ENCODE data around the gene FBXO22. TPM values are rescaled to one million over a fixed set of nuclear protein-coding genes. Genes with fewer than 3 reads are reported as not detected.

Gene FBXO22
- total and polyA plus RNA-seq, 2 of the 13 experiments (the other 11 are each of a cell fraction or from before 2014, with no cell fraction given): 45.7 to 112 TPM

DNA sequence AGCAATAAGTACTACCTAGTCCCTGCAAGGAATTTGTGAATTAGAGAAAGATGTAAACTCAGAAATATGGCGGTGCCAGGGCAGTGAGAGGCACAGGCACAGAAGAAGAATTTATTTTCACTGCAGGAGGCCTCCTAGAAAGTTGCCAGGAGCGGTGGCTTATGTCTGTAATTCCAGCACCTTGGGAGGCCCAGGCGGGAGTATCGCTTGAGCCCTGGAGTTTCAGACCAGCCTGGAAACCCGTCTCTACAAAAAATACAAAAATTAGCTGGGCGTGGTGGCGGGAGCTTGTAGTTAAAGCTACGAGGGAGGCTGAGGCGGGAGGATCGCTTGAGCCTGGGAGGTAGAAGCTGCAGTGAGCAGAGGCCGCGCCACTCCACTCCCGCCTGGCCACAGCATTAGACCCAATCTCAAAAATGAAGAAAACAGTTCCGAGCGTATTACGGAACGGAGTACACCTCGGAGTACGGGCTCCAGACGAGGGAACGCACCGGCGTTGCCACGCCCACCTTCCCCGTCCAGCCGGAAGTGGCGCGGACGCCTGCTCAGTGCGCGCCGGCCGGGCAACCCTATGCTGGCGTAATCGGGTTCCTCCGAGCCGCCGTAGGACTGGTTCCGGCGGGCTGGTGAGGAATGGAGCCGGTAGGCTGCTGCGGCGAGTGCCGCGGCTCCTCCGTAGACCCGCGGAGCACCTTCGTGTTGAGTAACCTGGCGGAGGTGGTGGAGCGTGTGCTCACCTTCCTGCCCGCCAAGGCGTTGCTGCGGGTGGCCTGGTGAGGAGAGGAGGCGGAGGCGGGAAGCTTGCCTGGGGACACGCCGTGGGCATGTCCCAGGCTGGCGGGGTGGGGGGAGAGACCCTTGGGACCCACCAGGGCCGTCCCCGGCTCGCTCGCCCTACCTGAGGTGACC is at the start of gene FBXO22 (continued):
- TF ChIP-seq, protein P1, sequence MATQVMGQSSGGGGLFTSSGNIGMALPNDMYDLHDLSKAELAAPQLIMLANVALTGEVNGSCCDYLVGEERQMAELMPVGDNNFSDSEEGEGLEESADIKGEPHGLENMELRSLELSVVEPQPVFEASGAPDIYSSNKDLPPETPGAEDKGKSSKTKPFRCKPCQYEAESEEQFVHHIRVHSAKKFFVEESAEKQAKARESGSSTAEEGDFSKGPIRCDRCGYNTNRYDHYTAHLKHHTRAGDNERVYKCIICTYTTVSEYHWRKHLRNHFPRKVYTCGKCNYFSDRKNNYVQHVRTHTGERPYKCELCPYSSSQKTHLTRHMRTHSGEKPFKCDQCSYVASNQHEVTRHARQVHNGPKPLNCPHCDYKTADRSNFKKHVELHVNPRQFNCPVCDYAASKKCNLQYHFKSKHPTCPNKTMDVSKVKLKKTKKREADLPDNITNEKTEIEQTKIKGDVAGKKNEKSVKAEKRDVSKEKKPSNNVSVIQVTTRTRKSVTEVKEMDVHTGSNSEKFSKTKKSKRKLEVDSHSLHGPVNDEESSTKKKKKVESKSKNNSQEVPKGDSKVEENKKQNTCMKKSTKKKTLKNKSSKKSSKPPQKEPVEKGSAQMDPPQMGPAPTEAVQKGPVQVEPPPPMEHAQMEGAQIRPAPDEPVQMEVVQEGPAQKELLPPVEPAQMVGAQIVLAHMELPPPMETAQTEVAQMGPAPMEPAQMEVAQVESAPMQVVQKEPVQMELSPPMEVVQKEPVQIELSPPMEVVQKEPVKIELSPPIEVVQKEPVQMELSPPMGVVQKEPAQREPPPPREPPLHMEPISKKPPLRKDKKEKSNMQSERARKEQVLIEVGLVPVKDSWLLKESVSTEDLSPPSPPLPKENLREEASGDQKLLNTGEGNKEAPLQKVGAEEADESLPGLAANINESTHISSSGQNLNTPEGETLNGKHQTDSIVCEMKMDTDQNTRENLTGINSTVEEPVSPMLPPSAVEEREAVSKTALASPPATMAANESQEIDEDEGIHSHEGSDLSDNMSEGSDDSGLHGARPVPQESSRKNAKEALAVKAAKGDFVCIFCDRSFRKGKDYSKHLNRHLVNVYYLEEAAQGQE (IDR thresholded peaks at IDR 0.05; ENCODE audit: borderline replicate concordance in 1 of 2, low read depth in 1 of 2, low read length in 2 of 2): 0 out of 4 replicates have a peak, but pooled peaks of 1 of the 2 experiments have one; percentile 15
- TF ChIP-seq CBFB (CRISPR knock-in tag; IDR thresholded peaks at IDR 0.05) (peak; percentile 78), RBAK (CRISPR knock-in tag; IDR thresholded peaks at IDR 0.05) (peak; percentile 13; the same call in 1 of the 2 replicates), ZNF234 (CRISPR knock-in tag; conservative IDR thresholded peaks at IDR 0.05) (no peak), ELF4 (CRISPR knock-in tag; IDR thresholded peaks at IDR 0.05; ENCODE audit: borderline replicate concordance) (peak; percentile 89; the same call in 1 of the 2 replicates), FLYWCH1 (CRISPR knock-in tag; IDR thresholded peaks at IDR 0.05) (no peak), ZNF569 (CRISPR knock-in tag; IDR thresholded peaks at IDR 0.05; ENCODE audit: borderline replicate concordance) (no peak), ZNF652 (CRISPR knock-in tag; IDR thresholded peaks at IDR 0.05; ENCODE audit: borderline replicate concordance, low read depth) (no peak), MED1 (CRISPR knock-in tag; IDR thresholded peaks at IDR 0.05) (peak; percentile 82), PHF20 (CRISPR knock-in tag; IDR thresholded peaks at IDR 0.05) (peak; percentile 93), MEIS2 (CRISPR knock-in tag; IDR thresholded peaks at IDR 0.05) (peak; percentile 82; the same call in 1 of the 2 replicates)
- TF ChIP-seq, protein P2, sequence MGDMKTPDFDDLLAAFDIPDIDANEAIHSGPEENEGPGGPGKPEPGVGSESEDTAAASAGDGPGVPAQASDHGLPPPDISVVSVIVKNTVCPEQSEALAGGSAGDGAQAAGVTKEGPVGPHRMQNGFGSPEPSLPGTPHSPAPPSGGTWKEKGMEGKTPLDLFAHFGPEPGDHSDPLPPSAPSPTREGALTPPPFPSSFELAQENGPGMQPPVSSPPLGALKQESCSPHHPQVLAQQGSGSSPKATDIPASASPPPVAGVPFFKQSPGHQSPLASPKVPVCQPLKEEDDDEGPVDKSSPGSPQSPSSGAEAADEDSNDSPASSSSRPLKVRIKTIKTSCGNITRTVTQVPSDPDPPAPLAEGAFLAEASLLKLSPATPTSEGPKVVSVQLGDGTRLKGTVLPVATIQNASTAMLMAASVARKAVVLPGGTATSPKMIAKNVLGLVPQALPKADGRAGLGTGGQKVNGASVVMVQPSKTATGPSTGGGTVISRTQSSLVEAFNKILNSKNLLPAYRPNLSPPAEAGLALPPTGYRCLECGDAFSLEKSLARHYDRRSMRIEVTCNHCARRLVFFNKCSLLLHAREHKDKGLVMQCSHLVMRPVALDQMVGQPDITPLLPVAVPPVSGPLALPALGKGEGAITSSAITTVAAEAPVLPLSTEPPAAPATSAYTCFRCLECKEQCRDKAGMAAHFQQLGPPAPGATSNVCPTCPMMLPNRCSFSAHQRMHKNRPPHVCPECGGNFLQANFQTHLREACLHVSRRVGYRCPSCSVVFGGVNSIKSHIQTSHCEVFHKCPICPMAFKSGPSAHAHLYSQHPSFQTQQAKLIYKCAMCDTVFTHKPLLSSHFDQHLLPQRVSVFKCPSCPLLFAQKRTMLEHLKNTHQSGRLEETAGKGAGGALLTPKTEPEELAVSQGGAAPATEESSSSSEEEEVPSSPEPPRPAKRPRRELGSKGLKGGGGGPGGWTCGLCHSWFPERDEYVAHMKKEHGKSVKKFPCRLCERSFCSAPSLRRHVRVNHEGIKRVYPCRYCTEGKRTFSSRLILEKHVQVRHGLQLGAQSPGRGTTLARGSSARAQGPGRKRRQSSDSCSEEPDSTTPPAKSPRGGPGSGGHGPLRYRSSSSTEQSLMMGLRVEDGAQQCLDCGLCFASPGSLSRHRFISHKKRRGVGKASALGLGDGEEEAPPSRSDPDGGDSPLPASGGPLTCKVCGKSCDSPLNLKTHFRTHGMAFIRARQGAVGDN (CRISPR knock-in tag; IDR thresholded peaks at IDR 0.05): peak; percentile 95
- TF ChIP-seq, protein P3, sequence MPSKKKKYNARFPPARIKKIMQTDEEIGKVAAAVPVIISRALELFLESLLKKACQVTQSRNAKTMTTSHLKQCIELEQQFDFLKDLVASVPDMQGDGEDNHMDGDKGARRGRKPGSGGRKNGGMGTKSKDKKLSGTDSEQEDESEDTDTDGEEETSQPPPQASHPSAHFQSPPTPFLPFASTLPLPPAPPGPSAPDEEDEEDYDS (CRISPR knock-in tag; IDR thresholded peaks at IDR 0.05): peak; percentile 72
- TF ChIP-seq, protein P4, sequence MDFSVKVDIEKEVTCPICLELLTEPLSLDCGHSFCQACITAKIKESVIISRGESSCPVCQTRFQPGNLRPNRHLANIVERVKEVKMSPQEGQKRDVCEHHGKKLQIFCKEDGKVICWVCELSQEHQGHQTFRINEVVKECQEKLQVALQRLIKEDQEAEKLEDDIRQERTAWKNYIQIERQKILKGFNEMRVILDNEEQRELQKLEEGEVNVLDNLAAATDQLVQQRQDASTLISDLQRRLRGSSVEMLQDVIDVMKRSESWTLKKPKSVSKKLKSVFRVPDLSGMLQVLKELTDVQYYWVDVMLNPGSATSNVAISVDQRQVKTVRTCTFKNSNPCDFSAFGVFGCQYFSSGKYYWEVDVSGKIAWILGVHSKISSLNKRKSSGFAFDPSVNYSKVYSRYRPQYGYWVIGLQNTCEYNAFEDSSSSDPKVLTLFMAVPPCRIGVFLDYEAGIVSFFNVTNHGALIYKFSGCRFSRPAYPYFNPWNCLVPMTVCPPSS (IDR thresholded peaks at IDR 0.05): no peak
- TF ChIP-seq, protein P5, sequence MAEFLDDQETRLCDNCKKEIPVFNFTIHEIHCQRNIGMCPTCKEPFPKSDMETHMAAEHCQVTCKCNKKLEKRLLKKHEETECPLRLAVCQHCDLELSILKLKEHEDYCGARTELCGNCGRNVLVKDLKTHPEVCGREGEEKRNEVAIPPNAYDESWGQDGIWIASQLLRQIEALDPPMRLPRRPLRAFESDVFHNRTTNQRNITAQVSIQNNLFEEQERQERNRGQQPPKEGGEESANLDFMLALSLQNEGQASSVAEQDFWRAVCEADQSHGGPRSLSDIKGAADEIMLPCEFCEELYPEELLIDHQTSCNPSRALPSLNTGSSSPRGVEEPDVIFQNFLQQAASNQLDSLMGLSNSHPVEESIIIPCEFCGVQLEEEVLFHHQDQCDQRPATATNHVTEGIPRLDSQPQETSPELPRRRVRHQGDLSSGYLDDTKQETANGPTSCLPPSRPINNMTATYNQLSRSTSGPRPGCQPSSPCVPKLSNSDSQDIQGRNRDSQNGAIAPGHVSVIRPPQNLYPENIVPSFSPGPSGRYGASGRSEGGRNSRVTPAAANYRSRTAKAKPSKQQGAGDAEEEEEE (CRISPR knock-in tag; IDR thresholded peaks at IDR 0.05; ENCODE audit: borderline replicate concordance): no peak

Measured in HepG2 (cell line).